Kidney glomerular epithelial cell (primary cell): Measurements from ENCODE around the gene VSTM4.

ENCODE experiments used
- DNase-seq: peaks from one replicate; lab custom pipeline; 2025; lab: John Stamatoyannopoulos, UW

Gene VSTM4

DNA sequence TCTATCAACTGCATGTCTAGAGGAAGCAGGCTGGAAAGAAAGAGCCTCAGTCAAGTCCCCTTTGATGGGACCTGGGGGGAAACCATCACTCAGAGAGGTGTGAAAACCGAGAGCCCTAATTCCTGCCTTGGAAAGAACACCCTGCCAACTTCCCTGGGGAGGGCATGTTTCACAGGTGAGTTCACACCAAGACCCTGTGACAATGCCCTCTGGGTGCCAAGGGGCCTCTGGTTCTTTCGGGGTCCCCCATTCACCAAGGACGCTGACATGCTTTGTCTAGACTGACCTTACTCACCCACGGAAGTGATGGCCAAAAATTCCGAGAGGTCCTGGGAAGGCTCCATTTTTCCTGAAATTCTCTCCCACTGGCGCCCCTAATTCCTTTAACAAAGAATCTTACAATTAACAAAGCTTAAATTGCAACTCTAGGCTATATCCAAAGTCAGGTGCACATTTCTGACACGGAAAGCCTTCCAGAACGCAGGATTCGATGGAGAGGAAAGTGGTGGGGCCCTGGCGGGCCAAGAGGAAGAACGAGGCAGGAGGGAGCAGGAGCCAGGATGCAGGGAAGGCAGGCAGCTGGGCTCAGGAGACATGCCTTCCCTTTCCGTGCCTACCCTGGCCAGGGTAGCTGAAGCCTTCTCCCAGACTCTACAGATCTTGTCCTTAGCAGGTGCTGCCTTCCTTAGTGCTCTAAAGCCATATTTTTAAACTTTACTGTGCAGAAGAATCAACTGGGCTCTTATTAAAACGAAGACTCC, 23.7 kb downstream of the VSTM4 start:
- DNase-seq, result no peak

GRCh38 chr10:49090696-49091380, 24.5 kb downstream of the VSTM4 start:
- DNase-seq, result no peak

DNA sequence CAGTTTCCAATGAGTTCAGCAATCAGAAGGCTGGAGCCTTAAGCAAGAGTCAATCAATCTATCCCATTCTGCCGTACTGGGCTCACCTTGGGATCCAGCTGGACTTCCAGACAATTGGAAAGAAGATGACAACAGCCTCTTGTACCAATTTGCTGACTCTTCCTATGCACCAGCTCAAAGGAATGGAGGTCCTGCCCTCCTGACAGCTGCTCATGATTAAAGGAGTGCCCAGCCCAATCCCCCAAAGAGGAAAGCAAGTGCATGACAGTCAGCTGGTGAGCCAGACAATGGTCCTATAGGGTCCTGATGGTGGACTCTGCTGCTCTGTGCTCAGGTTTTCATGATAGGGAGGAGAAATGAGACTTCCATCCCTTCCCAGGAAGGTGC, 25.1 kb downstream of the VSTM4 start:
- DNase-seq, result no peak

- no peak for DNase-seq
These were observed 25.6 kb downstream of the VSTM4 start for GRCh38 chr10:49089557-49090188.

GRCh38 chr10:49089152-49089551, 26.2 kb downstream of the VSTM4 start:
- DNase-seq, result no peak

GRCh38 chr10:49086889-49087288, 28.4 kb downstream of the VSTM4 start:
- no peak for DNase-seq

DNA sequence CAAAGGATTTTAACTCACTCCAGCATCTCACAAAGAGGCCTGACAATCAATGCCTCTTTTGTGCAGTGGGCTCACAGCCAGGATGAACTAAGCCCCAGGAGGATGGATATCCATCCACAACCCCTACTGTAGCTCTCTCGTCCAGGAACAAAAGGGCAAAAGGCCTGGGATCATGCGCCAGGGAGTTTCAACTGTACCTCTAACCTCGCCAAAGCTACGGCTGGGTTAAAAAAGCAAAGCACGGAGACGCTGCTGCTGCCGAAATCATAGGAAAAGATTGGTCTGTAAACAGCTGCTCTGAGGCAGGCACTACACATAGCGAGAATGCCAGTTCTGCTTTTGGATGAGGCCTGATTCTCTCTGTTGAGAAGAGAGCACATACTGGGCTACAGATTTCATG, 32.1 kb downstream of the VSTM4 start:
- no peak for DNase-seq

DNA sequence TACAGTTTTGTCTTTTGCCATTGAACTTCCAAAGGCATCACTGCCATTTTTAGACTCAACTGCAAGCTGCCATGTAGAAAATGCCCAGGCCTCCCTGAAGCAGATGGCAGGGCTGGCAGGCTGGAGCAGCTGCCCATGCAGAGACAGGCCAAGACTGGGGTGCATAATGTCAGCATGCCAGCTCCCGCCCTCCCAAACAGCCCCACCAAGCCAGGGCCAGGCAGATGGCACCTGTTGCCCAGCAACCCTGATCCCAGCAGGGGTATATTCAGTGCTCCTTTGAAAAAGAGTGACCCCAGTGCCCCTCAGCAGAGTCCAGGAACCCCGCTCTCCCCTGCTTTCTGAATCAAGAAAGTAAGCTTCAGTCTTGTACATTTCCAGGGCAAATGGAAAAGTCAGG, 32.6 kb downstream of the VSTM4 start:
- DNase-seq, result no peak

DNA sequence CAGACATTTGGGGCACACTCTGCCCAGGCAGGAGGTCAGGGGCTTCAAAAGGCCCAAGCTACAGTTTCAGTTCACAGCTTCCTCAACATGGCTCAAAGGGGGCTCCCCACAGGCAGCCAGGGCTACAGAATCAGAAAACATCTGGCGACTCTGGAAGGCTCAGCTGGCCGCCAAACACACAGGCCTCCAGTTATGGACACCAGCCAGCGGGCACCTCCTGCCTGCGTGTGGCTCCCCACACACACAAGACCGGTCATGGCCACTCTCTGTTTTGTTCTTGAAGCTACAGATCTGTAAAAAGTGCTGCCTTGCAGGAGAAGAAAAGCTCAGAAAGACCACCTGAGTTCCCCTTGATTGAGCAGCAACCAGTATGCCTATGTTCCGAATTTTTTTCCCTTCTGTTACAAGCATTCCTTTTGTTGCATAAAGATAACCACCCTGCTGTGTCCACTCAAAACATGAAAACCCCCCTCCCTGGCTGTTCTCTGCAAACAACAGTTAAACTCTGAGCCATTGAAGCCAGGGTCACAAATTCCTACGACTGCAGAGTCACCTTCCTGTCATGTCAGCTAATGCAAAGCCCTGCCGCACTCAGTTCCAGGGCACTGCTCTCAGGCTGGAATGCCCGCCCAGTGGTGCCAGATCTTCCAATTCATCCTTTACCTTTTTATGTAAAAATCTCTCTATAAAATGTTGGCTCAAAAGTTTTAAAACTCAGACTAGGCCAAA, 33.6 kb downstream of the VSTM4 start:
- DNase-seq, result no peak

DNA sequence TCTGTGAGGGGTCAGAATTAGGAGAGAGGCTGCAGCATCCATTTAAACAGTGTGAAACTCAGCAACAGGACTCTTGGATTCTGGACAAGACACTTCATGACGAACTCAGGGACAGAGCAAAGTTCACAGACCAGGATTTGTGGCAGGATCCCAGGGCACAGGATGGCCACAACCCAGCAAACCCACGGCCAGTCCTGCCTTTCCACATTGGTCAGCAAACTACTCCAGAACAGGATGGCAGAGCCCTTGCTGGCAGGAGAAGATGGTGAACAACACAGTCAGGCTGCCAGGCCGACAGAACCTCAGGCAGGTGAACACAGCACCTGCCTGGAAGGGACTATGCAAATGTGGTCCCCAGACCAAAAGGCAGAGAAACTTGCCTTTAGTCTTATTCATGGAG, 34.4 kb downstream of the VSTM4 start:
- DNase-seq, result no peak

GRCh38 chr10:49080071-49080470, 35.3 kb downstream of the VSTM4 start:
- DNase-seq, result no peak

- no peak for DNase-seq
These were observed 35.8 kb downstream of the VSTM4 start for GRCh38 chr10:49079499-49079898.

- no peak for DNase-seq
These were observed 36.2 kb downstream of the VSTM4 start for GRCh38 chr10:49079072-49079471.

- DNase-seq, result no peak
These were observed 36.9 kb downstream of the VSTM4 start for GRCh38 chr10:49078433-49078832.

GRCh38 chr10:49076741-49077521, 38.4 kb downstream of the VSTM4 start:
- DNase-seq, result no peak

DNA sequence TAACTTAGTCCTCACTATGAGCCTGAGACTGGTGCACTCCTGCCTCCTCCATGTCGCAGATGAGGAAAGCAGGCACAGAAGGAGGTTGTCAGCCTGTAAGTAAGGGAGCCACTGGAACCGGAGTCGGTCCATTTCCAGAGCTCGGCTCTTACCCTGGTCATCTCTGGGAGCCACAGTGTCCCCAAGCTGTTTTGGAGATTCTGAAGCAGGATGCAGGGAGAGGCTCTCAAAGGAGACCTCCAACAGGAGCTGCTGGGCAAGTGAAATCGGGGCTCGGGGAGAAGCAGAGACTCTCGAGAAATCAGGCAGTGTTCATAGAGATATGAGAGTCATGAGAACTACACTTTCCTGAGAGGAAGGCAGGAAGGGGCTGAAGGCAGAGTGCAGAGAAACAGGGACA, 39.0 kb downstream of the VSTM4 start:
- no peak for DNase-seq

GRCh38 chr10:49075743-49076142, 39.6 kb downstream of the VSTM4 start:
- DNase-seq, result no peak

DNA sequence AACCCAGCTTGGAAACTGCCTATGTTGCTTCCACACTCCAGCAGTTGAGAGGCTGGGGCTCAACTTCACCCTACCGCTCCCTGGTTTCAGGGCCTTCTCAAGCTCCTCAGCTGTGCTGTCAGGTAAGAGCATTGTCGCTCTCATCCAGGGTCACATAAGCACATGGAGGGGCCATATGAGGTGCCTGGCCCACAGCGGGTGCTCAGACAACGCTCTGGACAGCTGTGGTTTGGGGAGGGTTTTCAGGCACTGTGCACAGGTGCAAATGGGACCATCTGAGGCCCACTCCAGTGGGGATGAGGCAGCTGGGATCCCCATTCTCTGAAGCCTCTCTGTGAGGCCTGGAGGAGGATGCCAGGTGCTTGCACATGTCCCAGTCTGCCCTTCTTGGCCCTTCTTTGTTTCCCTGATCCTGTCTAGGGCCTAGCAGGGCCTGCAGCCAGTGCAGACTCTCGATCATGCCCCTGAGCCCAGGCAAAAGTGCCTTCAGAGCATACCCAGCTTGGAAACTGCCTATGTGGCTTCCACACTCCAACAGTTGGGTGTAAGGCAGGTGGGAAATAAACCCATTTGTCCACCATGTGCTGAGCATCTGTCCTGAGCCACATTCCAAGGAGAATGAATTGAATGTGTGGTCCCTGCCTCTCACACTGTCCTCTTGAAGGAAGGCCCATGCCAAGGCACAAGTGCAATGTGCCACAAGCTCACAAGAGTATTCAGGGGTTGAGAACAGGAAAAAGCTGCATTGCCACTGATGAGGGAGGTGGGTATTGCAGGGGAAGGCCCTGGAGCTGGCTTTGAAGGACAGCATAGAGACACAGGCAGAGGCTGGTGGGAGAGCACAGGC, 40.3 kb downstream of the VSTM4 start:
- DNase-seq, result no peak

GRCh38 chr10:49072166-49072885, 43.0 kb downstream of the VSTM4 start:
- no peak for DNase-seq

DNA sequence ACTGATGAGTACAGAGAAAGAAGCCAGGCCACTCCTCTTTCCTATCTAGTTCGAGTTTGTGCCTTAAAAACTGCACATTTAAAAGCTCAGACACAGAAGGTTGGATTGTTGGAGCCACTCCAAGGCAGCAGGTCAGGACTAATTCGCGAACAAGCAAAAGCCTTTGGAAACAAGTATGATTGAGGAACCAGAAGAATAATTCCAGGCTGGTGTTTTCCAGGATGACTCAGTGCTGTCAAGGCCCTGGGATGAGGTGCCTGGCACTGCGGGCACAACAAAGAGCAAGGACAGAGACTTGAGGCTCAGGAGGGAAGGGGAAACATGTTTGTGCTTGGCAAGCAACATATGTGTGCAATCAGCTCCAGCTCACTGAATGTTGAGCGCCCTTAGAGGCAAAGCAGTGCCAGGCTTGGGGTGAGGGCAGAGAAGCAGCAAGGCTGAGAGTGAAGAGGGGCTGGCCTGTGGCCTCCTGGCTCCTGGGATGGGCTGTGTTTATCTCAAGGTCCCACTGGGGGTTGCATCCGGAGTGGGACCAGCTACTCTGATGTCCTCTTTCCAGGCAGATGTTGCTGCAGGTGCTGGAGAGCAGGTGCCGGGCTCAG, 44.1 kb downstream of the VSTM4 start:
- DNase-seq, result peak; percentile 56
